Activated CD8-positive, alpha-beta T cell treated with anti-CD3 and anti-CD28 coated beads, Interleukin-2, amount 10 ng/mL, durations not matched to agents 7 days and 5 days (primary cell): ENCODE measurements around the gene HMGCLL1. TPM values are rescaled to one million over a fixed set of nuclear protein-coding genes. Genes with fewer than 3 reads are reported as not detected.

Experiments used
- ATAC-seq: fragments of 150-1000 bp; cut with Tn5 transposase; one replicate; pipeline ENCODE4 v1.10.0; 2021; ENCODE audit warnings: moderate library complexity
- CTCF ChIA-PET: fragments of 350-600 bp; sonication (Branson Sonifier 250); formaldehyde crosslinking; loops from one replicate; lab custom pipeline; 2021; ENCODE audit warnings: antibody characterized with exemption; lab: Charles Lee
- POLR2A ChIA-PET: fragments of 350-600 bp; sonication (Branson Sonifier 250); formaldehyde crosslinking; loops from one replicate; lab custom pipeline; 2021; ENCODE audit warnings: antibody characterized with exemption; lab: Charles Lee
- DNase-seq: peaks from one replicate; pipeline ENCODE4 v3.0.0-alpha.2; 2020
- H3K27ac Mint-ChIP-seq: one replicate; pipeline ENCODE4 v1.8.0; 2021; ENCODE audit warnings: mild to moderate bottlenecking, mixed read lengths
- H3K27me3 Mint-ChIP-seq: one replicate; pipeline ENCODE4 v1.8.0; 2021; ENCODE audit warnings: low read depth, mixed read lengths
- H3K36me3 Mint-ChIP-seq: one replicate; pipeline ENCODE4 v1.8.0; 2021; ENCODE audit warnings: low read depth, mixed read lengths
- H3K4me1 Mint-ChIP-seq: one replicate; pipeline ENCODE4 v1.8.0; 2021; ENCODE audit warnings: low read depth, mixed read lengths
- H3K4me3 Mint-ChIP-seq: one replicate; pipeline ENCODE4 v1.8.0; 2021; ENCODE audit warnings: mild to moderate bottlenecking, mixed read lengths
- H3K9me3 Mint-ChIP-seq: one replicate; pipeline ENCODE4 v1.8.0; 2022; ENCODE audit warnings: mixed read lengths; ENCODE audit not compliant: insufficient read depth
- total RNA-seq, 2 experiments: library from RNA; stranded (reverse); gene quantifications; one replicate each; pipeline ENCODE4 v1.2.3, GENCODE V29; 2021

HMGCLL1 gene
- total RNA-seq, 2 experiments from 2014 or later = not detected

- ATAC-seq (no peak), DNase-seq (no peak)
- H3K4me3 Mint-ChIP-seq = no peak overlapping the region
- no peaks in the 10 kb centered on the region for H3K9me3 Mint-ChIP-seq
- H3K27ac Mint-ChIP-seq = no peak overlapping the region
- H3K27me3 Mint-ChIP-seq = no peaks in the 10 kb centered on the region
- no peaks in the 10 kb centered on the region for H3K36me3 Mint-ChIP-seq
- ChIA-PET CTCF (no interaction called here), POLR2A (no interaction called here)
- H3K4me1 Mint-ChIP-seq = no peaks in the 10 kb centered on the region
Observed at GRCh38 chr6:55524441-55524840, 54.6 kb downstream of the HMGCLL1 start.

GRCh38 chr6:55518529-55519060 lies 60.4 kb downstream of the HMGCLL1 start:
- Mint-ChIP-seq H3K27me3 (no peaks in the 10 kb centered on the region), H3K36me3 (no peaks in the 10 kb centered on the region), H3K27ac (no peak overlapping the region), H3K9me3 (no peaks in the 10 kb centered on the region), H3K4me1 (no peaks in the 10 kb centered on the region), H3K4me3 (no peak overlapping the region)
- POLR2A ChIA-PET = no interaction called here
- CTCF ChIA-PET = no interaction called here
- no peak for DNase-seq
- ATAC-seq = no peak

GRCh38 chr6:55516736-55517135 lies 62.3 kb downstream of the HMGCLL1 start:
- no peaks in the 10 kb centered on the region for H3K4me1 Mint-ChIP-seq
- ChIA-PET POLR2A (no interaction called here), CTCF (no interaction called here)
- ATAC-seq = no peak
- no peak for DNase-seq
- H3K36me3 Mint-ChIP-seq = no peaks in the 10 kb centered on the region
- no peaks in the 10 kb centered on the region for H3K27me3 Mint-ChIP-seq
- H3K9me3 Mint-ChIP-seq = no peaks in the 10 kb centered on the region
- H3K4me3 Mint-ChIP-seq = no peak overlapping the region
- H3K27ac Mint-ChIP-seq = no peak overlapping the region

GRCh38 chr6:55512904-55513303 lies 66.1 kb downstream of the HMGCLL1 start:
- ChIA-PET CTCF (no interaction called here), POLR2A (no interaction called here)
- DNase-seq = no peak
- Mint-ChIP-seq H3K4me1 (no peaks in the 10 kb centered on the region), H3K27me3 (no peaks in the 10 kb centered on the region), H3K4me3 (no peak overlapping the region), H3K9me3 (no peaks in the 10 kb centered on the region), H3K27ac (no peak overlapping the region), H3K36me3 (no peaks in the 10 kb centered on the region)
- no peak for ATAC-seq

- Mint-ChIP-seq H3K9me3 (no peaks in the 10 kb centered on the region), H3K36me3 (no peaks in the 10 kb centered on the region), H3K27ac (no peak overlapping the region), H3K4me1 (no peaks in the 10 kb centered on the region), H3K4me3 (no peak overlapping the region), H3K27me3 (no peaks in the 10 kb centered on the region)
- ChIA-PET POLR2A (no interaction called here), CTCF (no interaction called here)
- DNase-seq (no peak), ATAC-seq (no peak)
Observed at GRCh38 chr6:55511122-55511800, 67.7 kb downstream of the HMGCLL1 start.

- Mint-ChIP-seq H3K27ac (no peak overlapping the region), H3K9me3 (no peaks in the 10 kb centered on the region), H3K4me1 (no peaks in the 10 kb centered on the region), H3K36me3 (no peaks in the 10 kb centered on the region), H3K4me3 (no peak overlapping the region), H3K27me3 (no peaks in the 10 kb centered on the region)
- CTCF ChIA-PET = no interaction called here
- DNase-seq (no peak), ATAC-seq (no peak)
- POLR2A ChIA-PET = no interaction called here
Observed at GRCh38 chr6:55499591-55499990, 79.4 kb downstream of the HMGCLL1 start.

GRCh38 chr6:55497694-55498093 lies 81.3 kb downstream of the HMGCLL1 start:
- ATAC-seq (no peak), DNase-seq (no peak)
- H3K36me3 Mint-ChIP-seq = no peaks in the 10 kb centered on the region
- POLR2A ChIA-PET = no interaction called here
- no peaks in the 10 kb centered on the region for H3K4me1 Mint-ChIP-seq
- H3K27ac Mint-ChIP-seq = no peak overlapping the region
- CTCF ChIA-PET = no interaction called here
- no peak overlapping the region for H3K4me3 Mint-ChIP-seq
- no peaks in the 10 kb centered on the region for H3K9me3 Mint-ChIP-seq
- H3K27me3 Mint-ChIP-seq = no peaks in the 10 kb centered on the region

GRCh38 chr6:55496201-55496600 lies 82.8 kb downstream of the HMGCLL1 start:
- Mint-ChIP-seq H3K27ac (no peak overlapping the region), H3K4me1 (no peaks in the 10 kb centered on the region), H3K9me3 (no peaks in the 10 kb centered on the region), H3K4me3 (no peak overlapping the region), H3K27me3 (no peaks in the 10 kb centered on the region), H3K36me3 (no peaks in the 10 kb centered on the region)
- CTCF ChIA-PET = no interaction called here
- DNase-seq (no peak), ATAC-seq (no peak)
- POLR2A ChIA-PET = no interaction called here

- H3K27me3 Mint-ChIP-seq = no peaks in the 10 kb centered on the region
- POLR2A ChIA-PET = no interaction called here
- CTCF ChIA-PET = no interaction called here
Observed at GRCh38 chr6:55495277-55495676, 83.7 kb downstream of the HMGCLL1 start.

GRCh38 chr6:55494411-55494810 lies 84.6 kb downstream of the HMGCLL1 start:
- POLR2A ChIA-PET = no interaction called here
- Mint-ChIP-seq H3K4me1 (no peaks in the 10 kb centered on the region), H3K27ac (no peak overlapping the region), H3K36me3 (no peaks in the 10 kb centered on the region), H3K27me3 (no peaks in the 10 kb centered on the region), H3K9me3 (no peaks in the 10 kb centered on the region), H3K4me3 (no peak overlapping the region)
- CTCF ChIA-PET = no interaction called here
- ATAC-seq (no peak), DNase-seq (no peak)

More at GRCh38 chr6:55495277-55495676, 83.7 kb downstream of the HMGCLL1 start:
- DNase-seq (no peak), ATAC-seq (no peak)
- Mint-ChIP-seq H3K9me3 (no peaks in the 10 kb centered on the region), H3K27ac (no peak overlapping the region), H3K4me3 (no peak overlapping the region), H3K4me1 (no peaks in the 10 kb centered on the region), H3K36me3 (no peaks in the 10 kb centered on the region)

- H3K27me3 Mint-ChIP-seq = no peaks in the 10 kb centered on the region
- ChIA-PET CTCF (no interaction called here), POLR2A (no interaction called here)
- DNase-seq (no peak), ATAC-seq (no peak)
- no peaks in the 10 kb centered on the region for H3K36me3 Mint-ChIP-seq
- H3K4me1 Mint-ChIP-seq = no peaks in the 10 kb centered on the region
- no peak overlapping the region for H3K27ac Mint-ChIP-seq
- H3K4me3 Mint-ChIP-seq = no peak overlapping the region
- no peaks in the 10 kb centered on the region for H3K9me3 Mint-ChIP-seq
Observed at GRCh38 chr6:55492259-55492658, 86.7 kb downstream of the HMGCLL1 start.

- no peak overlapping the region for H3K27ac Mint-ChIP-seq
- H3K9me3 Mint-ChIP-seq = no peaks in the 10 kb centered on the region
- CTCF ChIA-PET = no interaction called here
- H3K36me3 Mint-ChIP-seq = no peaks in the 10 kb centered on the region
- no peak overlapping the region for H3K4me3 Mint-ChIP-seq
- H3K4me1 Mint-ChIP-seq = no peaks in the 10 kb centered on the region
- H3K27me3 Mint-ChIP-seq = no peaks in the 10 kb centered on the region
- POLR2A ChIA-PET = no interaction called here
- no peak for ATAC-seq
- DNase-seq = no peak
Observed at GRCh38 chr6:55490871-55491270, 88.1 kb downstream of the HMGCLL1 start.

- H3K9me3 Mint-ChIP-seq = no peaks in the 10 kb centered on the region
- H3K27ac Mint-ChIP-seq = no peak overlapping the region
- CTCF ChIA-PET = no interaction called here
- DNase-seq (no peak), ATAC-seq (no peak)
- H3K27me3 Mint-ChIP-seq = no peaks in the 10 kb centered on the region
- H3K4me3 Mint-ChIP-seq = no peak overlapping the region
- POLR2A ChIA-PET = no interaction called here
- no peaks in the 10 kb centered on the region for H3K36me3 Mint-ChIP-seq
- H3K4me1 Mint-ChIP-seq = no peaks in the 10 kb centered on the region
Observed at GRCh38 chr6:55474382-55474781, 104.6 kb downstream of the HMGCLL1 start.
